ENCODE results near the gene TCTN2.

TCTN2 gene

GRCh38 chr12:123670882-123671728, at the start of gene TCTN2:
Gene TCTN2, plus strand, starts transcription at chr12:123671113. Its CDS starts 128 bp downstream, at chr12:123671241.
- peak; percentile 95 for DNase-seq (ENCODE audit: low spot score)

- DNase-seq (ENCODE audit: low spot score) = no peak
Measured at GRCh38 chr12:123621619-123622530, 49.0 kb upstream of the TCTN2 start.

DNA sequence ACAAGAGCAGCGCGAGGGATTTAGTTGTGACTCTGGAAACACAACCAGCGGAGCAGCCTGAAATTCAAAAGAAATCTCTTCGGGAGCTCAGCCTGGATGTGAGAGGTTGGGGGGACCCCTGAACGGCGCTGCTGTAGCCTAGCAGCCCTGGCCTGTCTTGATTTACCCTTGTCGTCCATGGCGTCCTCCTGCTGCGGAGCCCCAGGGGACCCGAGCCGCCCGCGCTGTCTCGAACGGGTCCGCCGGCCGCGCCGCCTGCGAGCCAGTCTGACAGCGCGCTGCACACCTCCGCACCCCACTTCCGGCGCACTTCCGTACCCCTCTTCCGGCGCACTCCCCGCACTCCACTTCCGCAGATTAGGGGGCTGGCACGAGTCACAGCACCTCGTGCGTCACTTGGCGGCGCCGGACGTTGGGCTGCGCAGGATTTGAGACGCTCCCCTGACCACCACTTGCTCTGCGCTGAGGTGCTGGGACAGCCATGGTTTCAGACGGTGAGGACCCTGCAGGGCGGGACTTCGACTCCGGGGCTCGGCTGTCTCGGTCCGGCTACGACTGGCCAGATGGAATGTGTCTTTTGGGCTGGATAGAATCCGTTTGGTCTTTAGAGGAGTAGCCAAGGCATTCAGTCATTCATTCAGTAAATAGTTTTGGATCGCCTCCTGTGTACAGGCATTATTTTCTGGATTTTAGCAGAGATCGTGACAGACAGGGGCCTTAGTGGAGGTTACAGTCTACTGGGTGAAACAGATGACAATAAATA, 37.4 kb upstream of the TCTN2 start, which contains the start of the genes EIF2B1 and GTF2H3:
Gene EIF2B1 (minus strand): TSS at position 308 of the 763 bp plus-strand sequence. CDS start 129 bp downstream, at position 179.
Gene GTF2H3 (plus strand): TSS at position 451 of the 763 bp plus-strand sequence. CDS start 31 bp downstream, at position 482.
- peak; percentile 94 for DNase-seq (ENCODE audit: low spot score)

DNA sequence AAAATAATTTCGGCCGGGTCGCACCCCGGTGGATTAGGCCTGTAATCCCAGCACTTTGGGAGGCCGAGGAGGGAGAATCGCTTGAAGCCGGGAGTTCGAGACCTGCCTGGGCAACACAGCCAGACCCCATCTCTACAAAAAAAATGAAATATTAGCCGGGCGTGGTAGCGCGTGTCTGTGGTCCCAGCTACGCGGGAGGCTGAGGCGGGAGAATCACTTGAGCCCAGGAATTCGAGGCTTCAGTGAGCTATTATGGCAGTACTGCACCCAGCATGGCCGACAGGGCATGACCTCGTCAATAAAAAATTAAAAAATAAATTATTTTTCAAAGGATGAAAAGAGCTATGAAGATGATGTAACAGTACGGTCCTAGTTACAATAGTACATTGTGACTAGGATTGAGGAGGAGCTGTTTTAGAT, 36.8 kb upstream of the TCTN2 start:
- DNase-seq (ENCODE audit: low spot score) = no peak

DNA sequence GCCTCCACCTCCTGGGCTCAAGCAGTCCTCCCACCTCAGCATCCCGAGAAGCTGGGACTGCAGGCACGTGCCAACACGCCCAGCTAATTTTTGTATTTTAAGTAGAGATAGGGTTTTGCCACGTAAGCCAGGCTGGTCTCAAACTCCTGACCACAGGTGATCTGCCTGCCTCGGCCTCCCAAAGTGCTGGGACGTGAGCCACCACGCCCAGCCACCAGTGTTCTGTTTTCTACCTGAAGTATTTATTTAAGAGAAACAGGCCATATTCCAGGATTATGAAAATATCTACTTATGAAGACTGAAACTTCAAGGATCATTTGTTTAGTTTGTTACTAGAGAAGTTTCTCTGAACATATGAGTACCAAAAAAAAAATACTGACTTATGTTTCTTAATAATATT, 27.0 kb upstream of the TCTN2 start:
- no peak for DNase-seq (ENCODE audit: low spot score)

DNA sequence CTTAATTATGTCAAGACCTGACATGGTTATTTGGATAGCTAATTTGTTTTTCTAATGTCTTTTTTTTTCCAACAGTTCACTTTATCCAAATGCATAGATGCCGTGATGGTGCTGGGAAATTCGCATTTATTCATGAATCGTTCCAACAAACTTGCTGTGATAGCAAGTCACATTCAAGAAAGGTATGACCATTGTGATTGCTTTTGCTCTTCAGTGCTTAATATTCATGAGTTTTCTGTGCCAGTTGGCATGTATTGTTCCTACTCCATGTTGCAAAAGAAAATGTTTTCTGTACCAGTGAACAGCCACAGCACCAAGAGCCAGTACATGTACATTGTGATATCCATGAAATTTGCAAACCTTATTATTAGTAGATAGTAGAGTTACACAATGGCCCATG, 25.5 kb upstream of the TCTN2 start:
- DNase-seq (ENCODE audit: low spot score) = no peak

DNA sequence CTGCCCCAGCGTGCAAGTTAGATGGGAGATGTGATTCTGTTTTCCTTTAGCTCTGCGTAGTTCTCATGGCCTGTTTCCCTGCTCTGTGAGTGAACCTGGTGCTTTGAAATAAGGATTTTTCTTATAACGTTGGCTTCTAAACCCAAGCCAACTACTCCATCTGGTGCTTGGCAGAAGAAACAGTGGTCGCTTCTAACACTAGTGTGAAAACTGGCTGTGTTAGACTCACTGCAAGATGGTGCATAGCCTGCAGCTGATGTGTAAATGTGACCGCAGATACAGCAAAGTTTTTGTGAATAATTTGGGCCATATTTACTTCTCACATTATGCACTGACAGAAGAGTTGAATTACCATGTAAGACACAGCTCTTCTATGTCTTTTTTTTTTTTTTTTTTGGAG, 25.0 kb upstream of the TCTN2 start:
- DNase-seq (ENCODE audit: low spot score) = no peak

GRCh38 chr12:123648401-123648800, 22.5 kb upstream of the TCTN2 start:
- DNase-seq (ENCODE audit: low spot score) = no peak

- no peak for DNase-seq (ENCODE audit: low spot score)
Measured at GRCh38 chr12:123654129-123654701, 16.7 kb upstream of the TCTN2 start.

DNA sequence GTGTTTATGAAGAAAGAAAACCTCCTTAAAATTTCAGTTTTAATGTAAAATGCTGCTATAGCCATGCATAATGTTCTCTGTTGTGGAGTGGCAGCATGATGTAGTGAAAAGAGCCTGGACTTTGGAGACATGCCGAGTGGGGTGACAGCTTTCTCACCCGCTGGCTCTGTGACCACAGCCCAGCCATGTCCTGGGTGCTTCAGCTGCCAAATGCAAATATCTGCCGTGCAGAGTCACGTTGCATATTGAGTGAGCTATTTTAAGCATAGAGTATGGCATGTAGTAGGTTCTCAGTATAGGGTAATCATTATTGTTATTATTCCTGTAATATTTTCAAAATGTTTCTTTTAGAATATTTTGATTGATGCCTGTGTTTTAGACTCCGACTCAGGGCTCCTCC, 15.5 kb upstream of the TCTN2 start:
- no peak for DNase-seq (ENCODE audit: low spot score)

GRCh38 chr12:123656392-123656791, 14.5 kb upstream of the TCTN2 start:
- no peak for DNase-seq (ENCODE audit: low spot score)

GRCh38 chr12:123657211-123657610, 13.7 kb upstream of the TCTN2 start:
- no peak for DNase-seq (ENCODE audit: low spot score)

GRCh38 chr12:123659996-123660727, 10.8 kb upstream of the TCTN2 start:
- DNase-seq (ENCODE audit: low spot score) = no peak

DNA sequence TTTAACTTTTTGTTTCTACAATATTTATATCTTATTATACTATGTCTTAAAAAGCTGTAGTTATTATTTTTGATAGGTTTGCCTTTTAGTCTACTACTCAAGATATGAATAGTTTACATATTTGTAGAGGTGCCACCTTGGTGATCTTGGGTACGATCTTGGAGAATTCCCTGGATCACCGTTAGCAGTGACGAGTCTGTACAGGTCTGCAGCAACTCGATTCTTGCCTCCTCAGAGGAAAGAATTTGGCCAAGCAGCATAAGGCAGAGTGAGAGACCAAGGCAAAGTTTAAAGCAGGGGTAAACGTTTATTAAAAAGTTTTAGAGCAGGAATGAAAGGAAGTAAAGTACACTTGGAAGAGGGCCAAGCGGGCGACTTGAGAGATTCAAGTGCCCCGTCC, 3.1 kb upstream of the TCTN2 start:
- no peak for DNase-seq (ENCODE audit: low spot score)

GRCh38 chr12:123671876-123672275, 963 bp downstream of the TCTN2 start:
- DNase-seq (ENCODE audit: low spot score) = no peak

DNA sequence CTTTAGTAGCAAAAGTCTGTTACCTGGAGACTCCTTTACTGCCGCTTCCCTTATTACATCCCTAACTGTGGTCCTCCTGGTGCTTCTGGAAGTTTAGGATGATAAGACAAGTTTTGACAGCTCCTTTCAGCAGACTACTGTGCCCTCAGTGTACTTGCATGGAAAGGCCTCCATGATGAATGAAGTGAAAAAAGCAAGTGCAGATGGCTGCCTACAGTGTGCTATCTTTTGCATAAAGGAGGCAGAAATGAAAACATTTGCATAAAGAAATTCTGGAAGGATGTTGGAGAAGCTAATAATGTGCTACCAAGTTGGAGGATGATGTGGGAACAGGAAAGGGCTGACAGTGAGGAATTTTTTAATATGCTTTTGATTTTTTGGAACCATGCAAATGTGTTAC, 4.5 kb downstream of the TCTN2 start:
- no peak for DNase-seq (ENCODE audit: low spot score)

DNA sequence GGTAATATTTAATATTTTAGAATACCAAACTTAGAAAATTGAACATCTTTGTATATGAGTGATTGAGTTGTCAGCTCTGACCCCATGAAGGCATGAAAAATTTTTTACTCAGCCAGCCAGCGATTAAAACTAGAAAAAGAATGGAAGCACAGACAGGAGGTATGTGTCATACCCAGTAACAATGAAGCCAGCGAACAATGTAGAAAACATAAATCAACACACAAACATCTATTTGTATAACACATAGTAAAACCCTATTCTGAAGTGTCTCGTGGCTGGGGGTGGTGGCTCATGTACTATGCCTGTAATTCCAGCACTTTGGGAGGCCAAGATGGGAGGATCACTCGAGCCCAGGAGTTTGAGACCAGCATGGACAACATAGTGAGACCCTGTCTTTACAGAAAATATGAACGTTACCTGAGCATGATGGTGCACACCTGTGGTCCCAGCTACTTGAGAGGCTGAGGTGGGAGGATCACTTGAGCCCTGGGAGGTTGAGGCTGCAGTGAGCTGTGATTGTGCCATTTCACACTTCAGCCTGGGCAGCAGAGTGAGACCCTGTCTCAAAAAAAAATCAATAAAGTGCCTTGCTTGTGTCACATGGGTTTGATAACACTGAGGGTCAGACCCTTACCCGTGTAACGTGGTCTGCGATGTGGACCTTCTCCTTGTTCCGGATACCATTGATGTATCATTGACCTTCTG, 5.9 kb downstream of the TCTN2 start:
- DNase-seq (ENCODE audit: low spot score) = no peak

GRCh38 chr12:123678981-123679380, 8.1 kb downstream of the TCTN2 start:
- DNase-seq (ENCODE audit: low spot score) = no peak

DNA sequence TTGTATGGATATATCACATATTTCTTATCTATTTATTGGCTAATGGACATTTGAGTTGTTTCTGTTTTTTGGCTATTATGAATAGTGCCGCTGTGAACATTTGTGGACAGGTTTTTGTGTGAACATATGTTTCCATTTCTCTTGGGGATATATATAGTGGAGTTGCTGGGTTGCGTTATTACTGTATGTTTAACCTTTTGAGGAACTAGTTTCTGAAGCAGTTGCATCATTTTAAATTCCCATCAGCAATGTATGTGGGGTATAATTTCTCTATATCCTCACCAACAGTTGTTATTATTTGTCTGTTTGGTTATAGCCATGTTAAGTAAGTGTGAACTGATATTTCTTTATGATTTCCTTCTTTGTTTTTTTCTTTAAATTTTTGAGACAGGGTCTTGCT, 10.7 kb downstream of the TCTN2 start:
- DNase-seq (ENCODE audit: low spot score) = no peak

DNA sequence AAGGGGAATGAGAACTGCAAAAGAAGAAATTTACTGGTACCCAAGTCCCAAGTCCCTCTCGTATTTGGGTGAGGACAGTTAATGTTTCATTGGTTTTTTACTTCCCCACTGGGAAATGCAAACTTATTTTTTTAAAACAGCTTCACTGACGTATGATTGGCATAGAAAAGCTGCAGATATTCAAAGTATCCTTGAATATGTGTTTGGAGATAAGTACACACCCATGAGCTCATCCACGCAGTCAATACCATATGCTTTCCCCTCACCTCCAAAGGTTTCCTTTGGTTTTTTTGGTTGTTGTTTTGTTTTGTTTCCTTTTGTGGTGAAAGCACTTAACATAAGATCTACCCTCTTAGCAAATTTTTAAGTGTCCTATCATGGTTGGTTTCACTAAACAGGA, 13.1 kb downstream of the TCTN2 start:
- DNase-seq (ENCODE audit: low spot score) = no peak

Data from CD4-positive, alpha-beta T cell treated with Interleukin-15 for 4 hours (primary cell).